Measurements from ENCODE around the gene SLC7A7. TPM values are rescaled to one million over a fixed set of nuclear protein-coding genes. Genes with fewer than 3 reads are reported as not detected.

SLC7A7 gene
- total RNA-seq, 1 donor from 2014 or later, result 84.4 TPM

DNA sequence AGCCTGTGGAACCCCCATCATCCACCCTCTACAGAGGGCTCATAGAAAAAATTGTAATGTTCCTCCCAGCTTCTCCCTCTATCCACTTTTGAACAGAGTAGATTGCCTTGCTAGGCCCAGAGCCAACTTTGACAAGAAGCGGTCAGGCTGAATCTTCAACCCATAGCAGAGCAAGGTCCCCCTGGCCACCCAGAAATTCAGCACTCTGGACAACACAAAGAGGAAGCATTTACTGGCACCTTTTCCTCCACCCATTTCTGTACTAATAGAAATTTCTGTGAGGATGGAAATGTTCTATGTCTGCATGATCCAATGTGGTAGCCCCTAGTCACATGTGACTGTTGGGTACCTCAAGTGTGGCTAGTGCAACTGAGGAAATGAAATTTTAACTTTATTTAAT lies 91.4 kb downstream of the SLC7A7 start:
- TF ChIP-seq, protein P1, sequence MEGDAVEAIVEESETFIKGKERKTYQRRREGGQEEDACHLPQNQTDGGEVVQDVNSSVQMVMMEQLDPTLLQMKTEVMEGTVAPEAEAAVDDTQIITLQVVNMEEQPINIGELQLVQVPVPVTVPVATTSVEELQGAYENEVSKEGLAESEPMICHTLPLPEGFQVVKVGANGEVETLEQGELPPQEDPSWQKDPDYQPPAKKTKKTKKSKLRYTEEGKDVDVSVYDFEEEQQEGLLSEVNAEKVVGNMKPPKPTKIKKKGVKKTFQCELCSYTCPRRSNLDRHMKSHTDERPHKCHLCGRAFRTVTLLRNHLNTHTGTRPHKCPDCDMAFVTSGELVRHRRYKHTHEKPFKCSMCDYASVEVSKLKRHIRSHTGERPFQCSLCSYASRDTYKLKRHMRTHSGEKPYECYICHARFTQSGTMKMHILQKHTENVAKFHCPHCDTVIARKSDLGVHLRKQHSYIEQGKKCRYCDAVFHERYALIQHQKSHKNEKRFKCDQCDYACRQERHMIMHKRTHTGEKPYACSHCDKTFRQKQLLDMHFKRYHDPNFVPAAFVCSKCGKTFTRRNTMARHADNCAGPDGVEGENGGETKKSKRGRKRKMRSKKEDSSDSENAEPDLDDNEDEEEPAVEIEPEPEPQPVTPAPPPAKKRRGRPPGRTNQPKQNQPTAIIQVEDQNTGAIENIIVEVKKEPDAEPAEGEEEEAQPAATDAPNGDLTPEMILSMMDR (IDR thresholded peaks at IDR 0.05), result no peak
- intact Hi-C loops (cut with DNase I), result no loop called here

More for the DNA sequence above, 91.4 kb downstream of the SLC7A7 start:
- H3K36me3 ChIP-seq, result no peaks in the 10 kb centered on the region
- no peaks in the 10 kb centered on the region for H3K4me1 ChIP-seq
- DNase-seq, result no peak
- no peak for ATAC-seq
- no peak overlapping the region for H3K4me3 ChIP-seq
- H3K27ac ChIP-seq, result no peak overlapping the region
- H3K27me3 ChIP-seq, result no peaks in the 10 kb centered on the region
- no peaks in the 10 kb centered on the region for H3K9me3 ChIP-seq

Other genes starting within 250 kb of the SLC7A7 start
- gene DAD1, start 226.2 kb downstream of the SLC7A7 start, total RNA-seq, result 184 TPM
- 34.2 TPM for gene ABHD4, start 217.1 kb downstream of the SLC7A7 start, total RNA-seq
- gene OR6J1, start 171.1 kb downstream of the SLC7A7 start, total RNA-seq, result not detected
- 105 TPM for gene OXA1L, start 48.7 kb downstream of the SLC7A7 start, total RNA-seq
- gene MRPL52, start 14.5 kb upstream of the SLC7A7 start, total RNA-seq, result 58.4 TPM
- 149 TPM for gene MMP14, start 21.1 kb upstream of the SLC7A7 start, total RNA-seq
- gene LRP10, start 56.3 kb upstream of the SLC7A7 start, total RNA-seq, result 142 TPM
- gene REM2, start 67.8 kb upstream of the SLC7A7 start, total RNA-seq, result 0.41 TPM
- 83.5 TPM for gene RBM23, start 103.7 kb upstream of the SLC7A7 start, total RNA-seq
- 38.9 TPM for gene PRMT5, start 113.9 kb upstream of the SLC7A7 start, total RNA-seq
- gene HAUS4, start 141.7 kb upstream of the SLC7A7 start, total RNA-seq, result 44.7 TPM
- 37.8 TPM for gene AJUBA, start 167.1 kb upstream of the SLC7A7 start, total RNA-seq
- 8.4 TPM for gene C14orf93, start 194.7 kb upstream of the SLC7A7 start, total RNA-seq
- gene PSMB5, start 219.5 kb upstream of the SLC7A7 start, total RNA-seq, result 75.7 TPM
- gene PSMB11, start 226.8 kb upstream of the SLC7A7 start, total RNA-seq, result not detected
- gene CDH24, start 242.1 kb upstream of the SLC7A7 start, total RNA-seq, result 7.8 TPM